ENCODE data around the gene RAB6C.
"Not testable (repeated sequence)": the region's sequence is repeated elsewhere in the genome, so short reads cannot be mapped to it uniquely, and the experiment has no call there.

RAB6C gene
- total RNA-seq = 0.21 to 0.24 reads per million in 2 donors

DNA sequence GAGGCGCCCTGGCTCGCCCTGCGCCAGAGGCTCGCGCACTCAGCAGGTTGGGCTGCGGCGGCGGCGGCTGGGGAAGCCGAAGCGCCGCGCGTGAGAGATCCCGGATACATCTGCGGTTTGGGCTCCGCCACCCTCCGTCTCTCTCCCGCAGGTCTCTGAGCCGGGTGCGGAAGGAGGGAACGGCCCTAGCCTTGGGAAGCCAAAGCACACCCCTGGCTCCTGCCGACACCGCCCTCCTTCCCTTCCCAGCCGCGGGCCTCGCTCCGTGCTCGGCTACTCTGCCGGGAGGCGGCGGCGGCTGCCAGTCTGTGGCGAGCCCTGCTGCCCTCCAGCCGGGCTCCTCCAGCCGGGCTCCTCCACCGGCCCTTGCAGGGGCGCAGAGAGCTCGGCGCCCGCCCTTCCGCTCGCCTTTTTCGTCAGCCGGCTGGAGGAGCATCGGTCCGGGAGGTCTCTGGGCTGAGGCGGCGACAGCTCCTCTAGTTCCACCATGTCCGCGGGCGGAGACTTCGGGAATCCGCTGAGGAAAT is at the start of gene RAB6C:
TSS of gene RAB6C (plus strand) at position 38 of the 527 bp plus-strand sequence. CDS start at position 488, 450 bp downstream.
- DNase-seq = not testable (repeated sequence)

DNA sequence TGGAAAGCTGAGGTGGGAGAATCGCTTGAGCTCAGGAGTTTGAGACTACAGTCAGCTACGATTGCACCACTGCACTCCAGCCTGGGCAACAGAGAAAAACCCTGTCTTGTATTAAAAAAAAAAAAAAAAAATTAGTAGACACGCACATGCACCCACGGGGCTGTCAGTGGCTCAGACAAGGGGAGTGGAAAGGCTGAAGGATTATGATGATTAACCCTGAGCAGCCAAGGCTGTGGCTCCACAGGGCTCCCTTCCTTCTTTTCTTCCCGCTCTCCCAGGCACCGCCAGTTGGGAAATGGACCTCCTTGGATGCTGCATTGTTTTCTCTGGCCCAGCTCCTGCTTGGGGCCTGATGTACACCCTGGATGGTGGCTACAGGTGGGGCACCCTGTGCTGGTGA is 49.0 kb upstream of the RAB6C start:
- DNase-seq = no peak

DNA sequence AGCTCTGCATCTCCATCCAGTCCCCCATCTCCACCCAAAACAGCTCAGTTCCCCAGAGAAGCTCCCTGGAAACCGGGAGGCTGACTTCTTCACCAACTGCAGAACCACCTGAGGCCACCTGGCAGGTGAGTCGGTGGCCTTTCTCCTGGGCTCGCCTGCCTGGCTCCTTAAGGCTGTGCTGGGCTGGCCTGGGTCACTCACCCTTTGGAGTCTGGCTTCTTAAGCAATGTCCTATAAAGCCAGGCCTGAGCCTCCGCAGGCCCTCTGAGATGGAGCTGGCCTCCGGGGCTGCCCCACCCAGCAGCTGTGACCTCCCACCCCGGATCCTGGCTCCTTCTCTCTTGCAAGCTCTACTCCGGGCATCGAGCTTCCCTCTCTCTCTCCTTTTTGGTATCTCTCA is 46.1 kb upstream of the RAB6C start:
- DNase-seq = not testable (repeated sequence)

DNA sequence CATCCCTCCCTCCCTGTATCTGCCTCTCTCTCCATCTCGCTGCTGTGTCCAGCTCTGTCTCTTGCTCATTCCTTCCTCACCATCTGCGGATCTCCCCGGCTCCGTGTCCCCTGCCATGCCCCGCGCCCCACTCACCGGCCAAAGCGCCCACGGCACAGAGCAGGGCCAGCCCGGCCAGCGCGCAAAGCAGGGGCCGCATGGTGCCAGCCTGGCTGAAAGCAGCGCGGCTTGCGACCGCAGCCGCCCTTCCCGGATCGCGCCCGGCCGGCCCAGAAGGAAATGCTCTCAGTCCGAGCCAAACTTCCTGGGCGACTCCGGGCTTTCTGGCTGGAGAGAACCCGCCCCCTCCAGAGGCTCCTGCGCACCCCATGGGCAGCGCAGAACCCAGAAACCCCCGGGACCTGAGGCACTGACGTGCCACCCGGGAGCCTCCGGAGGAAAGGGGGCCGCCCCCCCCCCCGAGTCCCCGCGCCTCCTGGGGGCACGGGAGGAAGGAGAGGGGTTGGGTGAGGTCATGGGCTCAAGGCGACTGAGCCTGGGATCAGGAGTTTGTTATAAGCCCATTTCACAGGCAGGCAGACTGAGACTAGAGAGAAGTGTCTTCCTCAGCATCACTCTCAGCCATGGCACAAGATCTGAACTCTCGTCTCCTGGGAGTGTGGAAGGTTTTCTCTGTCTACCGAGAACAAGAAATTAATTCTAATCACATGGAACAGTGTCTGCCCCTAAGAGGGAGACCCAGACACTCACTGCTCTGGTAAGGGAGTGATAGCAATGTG is 45.2 kb upstream of the RAB6C start:
- no peak for DNase-seq

DNA sequence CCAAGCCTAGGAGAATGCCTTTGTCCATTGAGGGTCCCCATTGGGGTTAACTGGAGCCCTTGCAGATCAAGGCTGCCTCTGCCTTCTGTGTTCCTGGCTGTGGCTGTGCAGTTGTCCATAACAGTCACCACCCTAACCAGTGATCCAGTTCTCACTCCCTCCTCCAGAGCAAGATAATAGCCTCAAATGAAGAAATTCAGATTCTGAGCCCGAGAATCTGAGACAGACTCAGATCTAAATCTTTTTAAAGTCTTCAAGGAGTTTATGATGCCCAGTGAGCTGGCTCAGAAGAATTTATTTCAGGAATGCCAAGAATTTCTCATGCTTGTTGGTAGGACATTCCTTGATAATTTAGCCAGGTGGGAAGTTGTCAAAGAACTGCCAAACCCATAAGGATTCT is 44.3 kb upstream of the RAB6C start:
- no peak for DNase-seq

DNA sequence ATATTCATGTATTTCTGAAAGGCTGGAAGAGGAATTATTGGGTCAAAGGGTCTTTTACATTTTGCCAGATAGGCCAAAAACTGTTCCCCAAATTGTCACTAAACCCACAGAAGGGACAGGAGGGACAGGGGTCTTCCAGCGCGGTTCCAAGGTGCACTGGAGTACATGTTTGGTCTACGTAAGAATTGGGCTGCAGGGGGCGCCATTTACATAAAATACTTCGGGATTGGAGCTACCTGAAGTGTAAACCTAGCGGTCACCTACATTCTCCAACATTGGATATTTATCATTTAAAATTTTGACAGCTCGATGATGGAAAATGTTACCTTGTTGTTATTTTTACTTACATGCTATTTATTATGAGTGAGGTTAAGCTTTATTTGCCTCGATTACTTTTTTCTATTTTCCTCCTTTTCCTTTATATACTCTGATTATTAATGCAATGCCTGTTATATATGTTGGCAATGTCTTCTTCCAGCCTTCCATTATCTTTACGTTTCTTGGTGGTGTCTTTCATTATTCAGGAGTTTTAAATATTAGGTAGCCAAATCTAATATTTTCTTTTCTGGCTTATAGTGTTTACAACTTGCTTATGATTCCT is 43.0 kb upstream of the RAB6C start:
- DNase-seq = no peak

DNA sequence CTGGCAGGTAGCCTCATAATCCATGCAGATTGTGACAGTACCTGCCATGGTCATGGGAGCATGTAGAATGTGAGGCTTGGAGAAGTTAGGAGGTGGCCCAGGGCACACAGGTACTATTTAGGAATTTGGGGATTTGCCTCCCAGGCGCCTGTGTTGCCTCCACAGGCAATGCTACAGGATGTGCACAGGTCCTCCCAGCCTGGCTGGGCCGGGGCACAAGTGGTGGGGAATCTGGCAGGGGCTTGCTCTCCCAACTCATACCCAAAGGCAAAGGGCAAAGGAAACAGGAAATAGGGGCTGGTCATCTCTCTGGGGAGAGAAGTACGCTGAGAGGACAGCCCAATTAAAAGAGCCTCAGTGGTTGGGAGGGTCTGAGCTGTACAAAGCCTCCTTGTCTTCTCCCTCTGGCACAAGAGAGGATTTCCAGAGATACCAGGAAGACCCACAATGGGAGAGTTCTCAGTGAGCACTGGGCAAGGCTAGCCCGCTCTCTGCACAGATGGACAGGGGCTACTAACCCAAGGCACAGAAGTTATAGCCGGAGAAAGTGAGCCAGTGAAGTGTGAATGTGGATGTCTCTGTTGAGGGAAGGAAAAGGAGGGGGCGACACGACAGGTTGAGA is 40.5 kb upstream of the RAB6C start:
- not testable (repeated sequence) for DNase-seq

DNA sequence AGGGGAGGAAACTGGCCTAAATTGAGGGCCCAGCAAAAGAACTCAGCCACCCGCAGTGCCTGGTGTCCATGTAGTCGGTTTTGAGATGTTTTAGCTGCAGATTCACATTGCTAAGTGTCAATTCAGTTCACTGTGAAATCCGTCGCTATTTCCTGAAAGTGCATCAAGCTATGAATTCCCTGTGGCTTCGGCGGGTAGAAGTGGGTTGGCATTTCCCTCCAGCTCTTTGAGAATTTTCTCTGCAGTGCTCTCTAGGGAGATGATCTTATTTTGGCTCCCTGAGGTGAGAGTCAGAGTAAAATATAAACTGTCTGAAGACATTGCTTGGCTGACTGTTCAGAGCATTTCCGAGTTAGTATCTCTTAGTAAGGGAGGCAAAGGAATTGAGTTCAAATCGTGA is 36.0 kb upstream of the RAB6C start:
- DNase-seq = not testable (repeated sequence)

DNA sequence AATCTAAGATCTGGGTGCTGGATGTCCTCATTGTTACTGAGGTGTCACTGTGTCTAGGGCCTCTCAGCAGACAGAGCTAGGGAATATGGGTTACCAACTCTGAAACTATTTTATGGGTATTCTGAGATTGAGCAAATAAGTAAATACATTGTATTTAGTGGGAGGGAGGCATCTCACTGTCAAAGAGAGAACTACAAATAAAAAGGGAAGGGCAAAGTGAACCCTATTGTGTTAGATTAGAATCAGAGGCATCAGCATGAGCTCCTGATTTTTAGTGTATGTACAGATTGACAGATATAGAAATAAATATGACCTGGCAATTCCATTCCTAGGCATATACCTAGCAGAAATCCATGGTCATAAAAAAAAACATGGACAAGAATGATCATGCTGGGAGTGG is 33.9 kb upstream of the RAB6C start:
- no peak for DNase-seq

DNA sequence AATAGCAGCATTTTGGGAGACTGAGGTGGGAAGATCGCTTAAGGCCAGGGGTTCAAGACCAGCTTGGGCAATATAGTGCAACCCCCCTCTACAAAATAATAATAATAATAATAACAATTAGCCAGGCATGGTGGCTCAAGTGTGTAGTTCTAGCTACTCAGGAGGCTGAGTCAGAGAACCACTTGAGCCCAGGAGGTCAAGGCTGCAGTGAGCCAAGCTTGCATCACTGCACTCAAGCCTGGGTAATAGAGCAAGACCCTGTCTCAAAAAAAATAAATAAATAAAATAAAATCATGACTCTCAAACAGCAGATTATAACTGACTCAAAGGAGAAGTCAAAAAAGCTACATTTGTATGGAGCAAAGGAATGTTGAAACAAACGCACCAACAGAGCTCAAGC is 31.8 kb upstream of the RAB6C start:
- not testable (repeated sequence) for DNase-seq

DNA sequence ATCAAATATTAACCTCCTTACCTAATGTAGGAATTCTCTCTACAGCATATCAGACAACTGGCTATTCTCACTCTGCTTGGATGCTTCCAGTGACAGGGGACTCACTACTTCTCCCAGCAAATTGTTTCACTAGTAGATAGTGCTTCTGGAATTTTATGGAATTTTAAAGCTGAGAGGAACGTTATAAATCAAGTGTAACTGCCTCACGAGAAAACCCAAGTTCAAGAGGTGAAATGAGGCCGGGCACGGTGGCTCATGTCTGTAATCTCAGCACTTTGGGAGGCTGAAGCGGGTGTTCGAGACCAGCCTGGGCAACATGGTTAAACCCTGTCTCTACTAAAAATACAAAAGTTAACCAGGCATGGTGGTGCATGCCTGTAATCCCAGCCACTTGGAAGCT is 23.3 kb upstream of the RAB6C start:
- not testable (repeated sequence) for DNase-seq

DNA sequence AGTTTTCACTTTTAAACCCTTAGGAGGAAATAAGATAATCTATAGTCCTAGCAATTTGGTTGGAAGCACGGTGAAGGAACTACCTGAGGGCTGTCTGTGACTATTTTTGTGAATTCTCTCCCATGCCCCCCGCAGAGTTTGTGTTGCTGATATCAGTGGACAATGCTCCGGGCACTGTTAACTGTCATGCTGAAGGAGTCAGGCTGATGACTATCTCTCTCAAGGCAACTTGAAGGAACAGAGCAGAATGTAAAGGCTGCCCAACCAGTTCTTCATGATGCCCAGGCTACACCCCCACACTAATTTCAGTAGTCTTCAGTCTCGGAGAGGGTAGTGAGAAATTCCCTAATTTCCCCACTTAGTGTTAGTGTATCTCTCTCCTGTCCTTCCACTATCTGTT is 21.6 kb upstream of the RAB6C start:
- DNase-seq = no peak

DNA sequence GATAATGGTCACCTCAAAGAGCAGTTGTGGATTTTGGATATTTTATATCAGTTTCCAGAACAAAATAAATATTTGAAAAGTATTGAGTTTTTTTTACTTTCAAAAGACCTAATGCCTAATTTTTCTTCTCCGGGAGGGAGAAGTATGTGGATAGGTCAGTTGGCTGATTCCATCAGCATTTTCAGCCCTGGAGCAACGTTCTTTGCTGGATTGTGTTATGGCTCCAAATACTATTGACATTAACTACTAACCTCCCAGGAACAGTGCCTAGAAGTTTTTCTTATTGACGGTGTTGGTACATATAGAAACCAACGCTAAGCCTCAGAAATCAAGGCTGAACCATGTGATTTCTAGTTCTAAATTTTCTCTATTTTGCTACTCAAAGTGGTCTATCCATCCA is 20.7 kb upstream of the RAB6C start:
- DNase-seq = not testable (repeated sequence)

DNA sequence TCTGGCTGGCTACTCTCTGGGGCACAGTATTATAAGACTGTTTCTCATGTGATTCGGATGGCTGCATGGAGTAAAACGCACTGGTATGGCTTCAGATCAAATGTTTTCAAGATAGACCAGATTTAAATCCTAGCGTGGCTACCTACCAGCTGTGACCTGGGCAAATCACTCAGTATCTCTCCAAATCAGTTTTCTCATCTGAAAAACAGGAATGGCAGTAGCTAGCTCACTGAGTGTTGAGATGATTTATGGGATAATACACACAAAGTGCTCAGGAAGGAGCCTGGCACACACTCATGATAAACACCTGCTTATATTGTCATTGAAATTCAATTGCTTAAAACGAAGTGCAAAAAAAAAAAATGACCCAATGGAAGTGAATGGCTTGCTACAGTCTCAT is 10.9 kb upstream of the RAB6C start:
- not testable (repeated sequence) for DNase-seq

DNA sequence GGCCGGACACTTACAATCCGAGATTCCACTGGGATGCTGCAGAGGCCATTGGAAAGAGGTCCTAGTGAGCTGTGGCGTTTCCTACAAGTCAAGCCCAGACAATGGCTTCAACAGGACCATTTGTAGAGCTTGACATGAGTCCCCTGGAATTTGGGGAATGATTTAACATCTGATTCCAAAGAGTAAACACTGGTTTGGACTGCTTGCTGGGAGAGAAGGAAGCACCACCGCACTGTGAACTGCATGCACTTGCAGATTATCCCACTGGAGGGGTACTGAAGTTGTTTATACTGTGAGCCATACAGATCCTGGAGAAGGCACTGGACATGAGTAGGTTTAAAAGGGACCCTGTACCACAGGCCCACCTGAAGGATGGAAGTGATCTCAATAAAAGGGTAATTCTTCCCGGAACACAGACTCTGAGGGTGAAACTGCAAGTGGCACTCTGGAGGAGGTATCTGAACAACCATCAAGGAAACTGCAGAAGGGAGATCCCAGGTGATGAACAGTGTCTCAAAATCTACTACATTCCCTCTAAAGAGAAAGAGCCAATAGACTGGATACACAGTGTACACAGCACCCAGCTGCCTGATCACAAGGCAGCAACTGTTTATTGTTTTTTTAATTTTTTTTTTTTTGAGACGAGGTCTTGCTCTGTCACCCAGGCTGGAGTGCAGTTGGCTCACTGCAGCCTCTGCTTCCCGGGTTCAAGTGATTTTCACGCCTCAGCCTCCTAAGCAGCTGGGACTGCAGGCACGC is 4.3 kb upstream of the RAB6C start:
- DNase-seq = no peak

DNA sequence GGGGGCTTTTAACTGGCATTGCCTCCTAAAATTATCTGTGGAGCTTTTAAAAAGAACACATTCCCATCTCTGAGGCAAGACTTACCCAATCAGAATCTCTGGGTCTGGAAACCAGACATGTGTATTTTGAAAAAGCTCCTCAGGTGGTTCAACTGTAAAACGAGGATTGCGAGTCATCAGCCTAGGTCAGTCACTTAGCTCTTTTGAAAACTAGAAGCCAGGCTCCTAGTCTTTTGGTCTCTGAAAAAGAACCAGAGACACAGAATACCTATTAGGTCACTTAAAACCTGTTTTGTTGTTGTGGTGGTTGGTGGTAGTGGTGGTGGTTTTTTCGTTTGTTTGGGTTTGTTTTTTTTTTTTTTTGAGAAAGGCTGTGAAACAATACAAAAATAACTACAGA is 2.5 kb upstream of the RAB6C start:
- DNase-seq = not testable (repeated sequence)

DNA sequence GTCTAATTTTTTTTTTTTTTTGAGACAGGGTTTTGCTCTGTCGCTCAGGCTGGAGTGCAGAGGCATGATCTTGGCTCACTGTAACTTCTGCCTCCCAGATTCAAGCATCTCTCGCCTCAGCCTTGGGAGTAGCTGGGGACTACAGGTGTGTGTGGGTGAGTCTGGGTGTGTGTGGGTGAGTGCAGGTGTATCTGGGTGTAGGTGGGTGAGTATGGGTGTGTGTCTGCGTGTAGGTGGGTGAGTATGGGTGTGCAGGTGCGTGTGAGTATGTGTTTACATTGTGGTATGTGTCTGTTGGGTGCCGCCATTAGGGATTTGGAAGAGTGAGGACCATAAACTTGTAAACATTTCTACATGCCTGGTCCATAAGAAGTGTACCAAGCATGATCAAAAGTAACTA is 1.5 kb upstream of the RAB6C start:
- no peak for DNase-seq

DNA sequence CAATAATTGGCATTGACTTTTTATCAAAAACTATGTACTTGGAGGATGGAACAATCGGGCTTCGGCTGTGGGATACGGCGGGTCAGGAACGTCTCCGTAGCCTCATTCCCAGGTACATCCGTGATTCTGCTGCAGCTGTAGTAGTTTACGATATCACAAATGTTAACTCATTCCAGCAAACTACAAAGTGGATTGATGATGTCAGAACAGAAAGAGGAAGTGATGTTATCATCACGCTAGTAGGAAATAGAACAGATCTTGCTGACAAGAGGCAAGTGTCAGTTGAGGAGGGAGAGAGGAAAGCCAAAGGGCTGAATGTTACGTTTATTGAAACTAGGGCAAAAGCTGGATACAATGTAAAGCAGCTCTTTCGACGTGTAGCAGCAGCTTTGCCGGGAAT is 780 bp downstream of the RAB6C start:
- not testable (repeated sequence) for DNase-seq

DNA sequence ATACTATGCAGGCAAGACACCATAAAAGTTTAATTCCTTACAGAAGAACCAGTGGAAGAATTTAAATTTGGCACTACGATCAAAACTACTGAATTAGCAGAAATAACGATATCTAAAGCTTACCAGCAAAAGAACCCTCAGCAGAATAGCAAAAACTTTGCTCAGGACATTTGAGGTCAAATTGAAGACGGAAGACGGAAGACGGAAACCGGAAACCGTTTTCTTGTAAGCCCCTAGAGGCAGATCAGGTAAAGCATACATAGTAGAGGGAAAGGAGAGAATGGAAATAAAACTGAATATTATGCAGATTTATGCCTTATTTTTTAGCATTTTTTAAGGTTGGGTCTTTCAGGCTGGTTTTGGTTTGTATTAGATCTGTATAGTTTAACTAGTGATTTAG is 2.2 kb downstream of the RAB6C start:
- not testable (repeated sequence) for DNase-seq

DNA sequence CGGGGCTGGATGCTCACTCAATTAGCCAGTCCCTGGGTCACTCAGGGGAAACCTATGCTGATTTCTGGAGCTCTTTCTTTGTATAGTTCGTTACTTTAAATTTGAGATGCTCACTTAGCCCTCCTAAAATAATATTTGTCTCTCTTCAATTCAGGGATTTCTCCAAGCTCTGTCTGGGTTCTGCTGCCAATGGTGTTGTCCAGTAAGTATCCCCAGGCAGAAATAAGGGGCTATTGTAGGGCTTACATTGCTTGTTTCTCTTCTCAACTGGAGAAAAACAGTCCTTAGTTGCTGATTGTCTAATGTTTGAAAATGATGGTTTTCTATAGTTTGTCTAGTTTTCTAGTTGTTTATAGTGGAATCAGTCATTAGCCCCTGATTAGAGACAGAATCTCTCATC is 5.0 kb downstream of the RAB6C start:
- no peak for DNase-seq

DNA sequence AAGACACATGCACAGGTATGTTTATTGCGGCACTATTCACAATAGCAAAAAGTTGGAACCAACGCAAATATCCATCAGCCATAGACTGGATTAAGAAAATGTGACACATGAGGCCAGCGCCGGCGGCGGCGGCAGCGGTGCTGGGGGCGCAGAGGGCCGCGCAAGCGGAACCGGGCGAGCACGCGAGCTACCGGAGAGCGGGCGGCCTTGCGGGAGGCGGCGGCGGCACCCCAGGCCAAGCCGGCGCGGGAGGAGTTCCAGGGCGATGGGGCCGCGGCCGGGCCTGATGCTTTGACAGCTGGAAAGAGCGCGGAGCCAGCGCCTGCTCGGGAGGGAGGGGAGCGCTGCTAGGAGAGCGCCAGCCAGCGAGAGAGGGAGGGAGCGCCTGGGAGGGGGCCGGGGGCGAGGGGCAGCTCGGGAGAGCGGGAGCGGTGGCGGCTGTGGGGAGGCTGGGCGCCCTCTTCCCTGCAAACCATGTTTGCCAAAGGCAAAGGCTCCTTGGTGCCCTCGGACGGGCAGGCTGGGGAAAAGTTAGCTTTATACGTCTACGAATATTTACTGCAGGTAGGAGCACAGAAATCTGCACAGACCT is 13.0 kb downstream of the RAB6C start:
- DNase-seq = not testable (repeated sequence)

DNA sequence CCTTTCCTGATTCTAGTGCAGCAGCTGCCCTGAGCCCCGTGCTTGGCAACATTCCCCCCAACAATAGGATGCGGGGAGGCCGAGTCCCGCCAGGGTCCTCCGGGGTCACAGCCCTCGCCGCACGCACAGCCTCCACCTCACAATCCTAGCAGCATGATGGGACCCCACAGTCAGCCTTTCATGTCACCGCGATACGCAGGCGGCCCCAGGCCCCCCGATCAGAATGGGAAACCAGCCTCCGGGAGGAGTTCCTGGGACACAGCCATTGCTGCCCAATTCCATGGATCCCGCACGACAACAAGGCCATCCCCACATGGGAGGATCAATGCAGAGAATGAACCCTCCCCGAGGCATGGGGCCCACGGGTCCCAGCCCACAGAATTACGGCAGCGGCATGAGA is 13.7 kb downstream of the RAB6C start:
- not testable (repeated sequence) for DNase-seq
